Measurements from ENCODE around the gene C1QTNF9B. TPM values are rescaled to one million over a fixed set of nuclear protein-coding genes. Genes with fewer than 3 reads are reported as not detected.
"Not testable (repeated sequence)": the region's sequence is repeated elsewhere in the genome, so short reads cannot be mapped to it uniquely, and the experiment has no call there.

Gene C1QTNF9B
- total RNA-seq = not detected

- DNase-seq (ENCODE audit: low spot score in 2 of 2); ATAC-seq; H3K36me3 Mint-ChIP-seq; H3K27ac Mint-ChIP-seq; H3K9me3 Mint-ChIP-seq: not testable (repeated sequence)
Measured at GRCh38 chr13:23897452-23897919, at the start of gene C1QTNF9B. TSS of gene C1QTNF9B (minus strand) at chr13:23897502.

DNA sequence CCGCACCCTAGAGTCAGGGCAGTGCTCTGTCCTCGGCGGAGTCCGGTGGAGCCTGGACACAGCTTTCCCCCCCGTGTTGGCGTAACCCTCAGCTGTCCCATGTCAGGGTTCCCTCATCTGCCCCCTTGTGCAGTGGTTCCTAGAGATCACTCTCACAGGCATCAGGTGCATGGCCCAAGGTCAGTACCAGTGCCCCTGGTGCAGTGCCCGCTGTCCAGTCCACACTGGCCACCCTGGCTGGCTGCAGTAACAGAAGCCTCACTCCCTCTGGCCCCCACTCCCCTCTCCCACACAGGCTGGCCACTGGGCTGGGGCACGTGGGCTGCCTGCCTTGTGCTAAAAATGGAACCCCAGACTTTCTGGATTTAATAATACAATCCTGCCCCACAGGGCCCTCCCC is 49.6 kb upstream of the C1QTNF9B start:
- Mint-ChIP-seq H3K9me3 (no peaks in the 10 kb centered on the region), H3K36me3 (no peaks in the 10 kb centered on the region)
- DNase-seq (ENCODE audit: low spot score in 2 of 2) = no peak

DNA sequence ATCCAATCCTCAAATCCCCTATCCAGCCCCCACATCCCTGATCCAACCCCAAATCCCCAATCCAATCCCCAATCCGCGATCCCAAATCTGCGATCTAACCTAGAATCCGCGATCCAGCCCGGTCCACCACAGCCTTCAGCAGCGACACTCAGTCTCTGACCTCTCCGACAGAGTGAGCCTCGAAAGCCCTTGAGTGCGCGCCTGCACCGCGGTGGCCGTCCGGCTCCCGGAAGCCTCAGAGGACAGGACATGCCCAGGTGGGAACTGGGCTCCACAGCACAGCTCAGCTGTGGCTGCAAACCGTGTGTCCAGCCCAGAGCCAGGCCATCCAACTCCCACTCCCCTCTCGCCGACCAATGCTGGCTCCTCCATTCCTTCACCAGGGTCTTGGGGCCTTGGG is 48.8 kb upstream of the C1QTNF9B start:
- H3K36me3 Mint-ChIP-seq = no peaks in the 10 kb centered on the region
- ATAC-seq (no peak), DNase-seq (ENCODE audit: low spot score in 2 of 2) (no peak)
- no peak overlapping the region for H3K27ac Mint-ChIP-seq
- H3K9me3 Mint-ChIP-seq = no peaks in the 10 kb centered on the region

More for the DNA sequence above, 49.6 kb upstream of the C1QTNF9B start:
- no peak overlapping the region for H3K27ac Mint-ChIP-seq
- ATAC-seq = no peak

- H3K36me3 Mint-ChIP-seq = no peaks in the 10 kb centered on the region
- no peak overlapping the region for H3K27ac Mint-ChIP-seq
- DNase-seq (ENCODE audit: low spot score in 2 of 2) = no peak
- no peaks in the 10 kb centered on the region for H3K9me3 Mint-ChIP-seq
- ATAC-seq = no peak
Measured at GRCh38 chr13:23945612-23946011, 48.3 kb upstream of the C1QTNF9B start.

- peaks cover 4 to 5% of the 10 kb centered on the region in 2 donors for H3K36me3 Mint-ChIP-seq
Measured at GRCh38 chr13:23941211-23941610, 43.9 kb upstream of the C1QTNF9B start.

GRCh38 chr13:23939666-23940065 is 42.4 kb upstream of the C1QTNF9B start:
- not testable (repeated sequence) for ATAC-seq; H3K27ac Mint-ChIP-seq; H3K36me3 Mint-ChIP-seq; H3K9me3 Mint-ChIP-seq; DNase-seq (ENCODE audit: low spot score in 2 of 2)

More at GRCh38 chr13:23941211-23941610, 43.9 kb upstream of the C1QTNF9B start:
- DNase-seq (ENCODE audit: low spot score in 2 of 2) (no peak), ATAC-seq (no peak)
- Mint-ChIP-seq H3K27ac (no peak overlapping the region), H3K9me3 (peaks cover 0 to 5% of the 10 kb centered on the region in 2 donors)

GRCh38 chr13:23934520-23934919 is 37.2 kb upstream of the C1QTNF9B start:
- H3K36me3 Mint-ChIP-seq = peaks cover 4 to 5% of the 10 kb centered on the region in 2 donors

DNA sequence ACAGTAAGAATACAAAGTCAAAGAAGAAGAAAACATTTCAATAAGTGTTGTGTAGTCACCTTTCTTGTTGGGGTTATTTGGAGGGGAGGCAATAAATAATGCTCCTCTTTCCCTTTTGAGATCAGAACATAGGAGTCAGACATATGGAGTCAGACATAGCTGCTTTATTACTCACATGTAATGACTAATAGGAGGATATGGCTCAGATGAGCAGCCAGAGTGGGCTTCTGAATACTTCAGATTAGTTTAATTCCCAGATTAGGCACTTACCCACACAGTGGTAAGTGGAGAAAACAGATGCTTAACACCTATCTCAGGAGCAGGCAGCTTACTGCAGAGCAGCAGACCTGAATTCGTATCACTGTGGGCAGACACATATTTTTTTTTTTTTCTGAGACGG is 31.7 kb upstream of the C1QTNF9B start:
- no peaks in the 10 kb centered on the region for H3K9me3 Mint-ChIP-seq
- no peak for DNase-seq (ENCODE audit: low spot score in 2 of 2)
- H3K36me3 Mint-ChIP-seq = no peaks in the 10 kb centered on the region
- ATAC-seq = peak in 1 of 2 donors; percentile 61
- H3K27ac Mint-ChIP-seq = no peak overlapping the region

More at GRCh38 chr13:23934520-23934919, 37.2 kb upstream of the C1QTNF9B start:
- Mint-ChIP-seq H3K27ac (no peak overlapping the region), H3K9me3 (peaks cover 0 to 5% of the 10 kb centered on the region in 2 donors)
- DNase-seq (ENCODE audit: low spot score in 2 of 2) (no peak), ATAC-seq (no peak)

- Mint-ChIP-seq H3K36me3 (no peaks in the 10 kb centered on the region), H3K9me3 (no peaks in the 10 kb centered on the region), H3K27ac (no peak overlapping the region)
- ATAC-seq (no peak), DNase-seq (ENCODE audit: low spot score in 2 of 2) (no peak)
Measured at GRCh38 chr13:23923031-23923430, 25.7 kb upstream of the C1QTNF9B start.

DNA sequence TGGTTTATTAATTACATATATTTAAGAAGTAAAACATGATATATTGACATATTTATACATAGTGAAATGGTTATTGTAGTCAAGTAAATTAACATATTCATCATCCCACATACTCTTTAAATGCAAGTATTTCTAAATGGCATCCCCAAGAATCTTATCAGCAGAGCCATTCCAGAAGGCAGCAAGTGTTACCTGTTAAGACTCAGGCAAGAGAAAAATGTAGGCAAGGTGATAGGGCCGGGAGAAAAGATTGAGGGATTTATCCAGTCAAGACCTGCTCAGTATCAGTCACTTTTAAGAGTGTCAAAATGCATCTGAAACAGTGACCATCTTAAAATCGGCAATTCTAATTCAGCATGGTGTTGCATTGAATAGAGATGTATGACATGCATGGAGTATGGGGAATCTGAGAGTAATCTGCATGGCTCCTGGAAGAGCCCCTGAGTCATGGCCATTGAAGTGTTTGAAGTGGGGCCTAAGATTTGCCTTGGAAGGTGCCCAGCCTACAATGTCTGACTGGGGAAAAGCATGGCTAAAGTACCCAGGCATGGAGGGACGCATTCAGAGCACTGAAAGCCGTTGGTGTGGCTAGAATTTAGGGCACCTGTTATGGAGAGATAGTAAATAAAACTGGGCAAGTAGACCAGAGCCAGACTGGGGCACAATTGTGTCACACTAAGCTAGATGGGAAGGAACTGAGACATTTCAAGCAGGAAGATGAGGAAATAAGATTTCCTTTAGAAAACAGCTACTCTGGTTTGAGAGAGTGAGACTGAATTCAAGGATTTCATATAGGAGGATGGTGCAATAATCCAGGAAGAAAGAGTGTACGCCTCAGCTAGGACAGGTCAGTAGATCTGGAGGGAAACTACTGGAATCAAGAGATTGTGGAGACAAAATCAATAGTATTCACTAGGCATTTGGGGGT is 25.0 kb upstream of the C1QTNF9B start:
- no peak for ATAC-seq
- Mint-ChIP-seq H3K27ac (no peak overlapping the region), H3K9me3 (no peaks in the 10 kb centered on the region), H3K36me3 (no peaks in the 10 kb centered on the region)
- DNase-seq (ENCODE audit: low spot score in 2 of 2) = no peak

GRCh38 chr13:23921451-23921888 is 24.2 kb upstream of the C1QTNF9B start:
- H3K36me3 Mint-ChIP-seq = no peaks in the 10 kb centered on the region
- peak in 1 of 2 donors; percentile 46 for DNase-seq (ENCODE audit: low spot score in 2 of 2)

DNA sequence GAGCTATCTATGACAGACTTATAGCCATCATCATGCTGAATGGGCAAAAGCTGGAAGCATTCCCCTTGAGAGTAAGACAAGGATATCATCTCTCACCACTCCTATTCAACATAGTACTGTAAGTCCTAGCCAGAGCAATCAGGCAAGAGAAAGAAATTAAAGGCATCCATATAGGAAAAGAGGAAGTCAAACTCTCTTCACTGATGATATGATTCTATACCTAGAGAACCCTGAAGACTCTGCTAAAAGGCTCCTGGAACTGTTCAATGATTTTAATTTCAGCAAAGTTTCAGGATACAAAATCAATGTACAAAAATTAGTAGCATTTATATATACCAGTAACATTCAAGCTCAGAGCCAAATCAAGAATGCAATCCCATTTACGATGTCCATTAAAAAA is 21.7 kb upstream of the C1QTNF9B start:
- no peak for ATAC-seq
- H3K36me3 Mint-ChIP-seq = no peaks in the 10 kb centered on the region
- H3K27ac Mint-ChIP-seq = no peak overlapping the region
- DNase-seq (ENCODE audit: low spot score in 2 of 2) = no peak
- H3K9me3 Mint-ChIP-seq = no peaks in the 10 kb centered on the region

More at GRCh38 chr13:23921451-23921888, 24.2 kb upstream of the C1QTNF9B start:
- H3K27ac Mint-ChIP-seq = no peak overlapping the region
- ATAC-seq = peak in 1 of 2 donors; percentile 18
- H3K9me3 Mint-ChIP-seq = no peaks in the 10 kb centered on the region

GRCh38 chr13:23918208-23918607 is 20.9 kb upstream of the C1QTNF9B start:
- Mint-ChIP-seq H3K36me3 (no peaks in the 10 kb centered on the region), H3K27ac (no peak overlapping the region), H3K9me3 (no peaks in the 10 kb centered on the region)
- DNase-seq (ENCODE audit: low spot score in 2 of 2) (no peak), ATAC-seq (no peak)

- DNase-seq (ENCODE audit: low spot score in 2 of 2) = no peak
- no peaks in the 10 kb centered on the region for H3K36me3 Mint-ChIP-seq
- no peak overlapping the region for H3K27ac Mint-ChIP-seq
- H3K9me3 Mint-ChIP-seq = no peaks in the 10 kb centered on the region
- no peak for ATAC-seq
Measured at GRCh38 chr13:23915308-23915707, 18.0 kb upstream of the C1QTNF9B start.

GRCh38 chr13:23912469-23912868 is 15.2 kb upstream of the C1QTNF9B start:
- H3K9me3 Mint-ChIP-seq = no peaks in the 10 kb centered on the region
- no peak overlapping the region for H3K27ac Mint-ChIP-seq
- DNase-seq (ENCODE audit: low spot score in 2 of 2) = no peak
- ATAC-seq = no peak
- H3K36me3 Mint-ChIP-seq = no peaks in the 10 kb centered on the region

DNA sequence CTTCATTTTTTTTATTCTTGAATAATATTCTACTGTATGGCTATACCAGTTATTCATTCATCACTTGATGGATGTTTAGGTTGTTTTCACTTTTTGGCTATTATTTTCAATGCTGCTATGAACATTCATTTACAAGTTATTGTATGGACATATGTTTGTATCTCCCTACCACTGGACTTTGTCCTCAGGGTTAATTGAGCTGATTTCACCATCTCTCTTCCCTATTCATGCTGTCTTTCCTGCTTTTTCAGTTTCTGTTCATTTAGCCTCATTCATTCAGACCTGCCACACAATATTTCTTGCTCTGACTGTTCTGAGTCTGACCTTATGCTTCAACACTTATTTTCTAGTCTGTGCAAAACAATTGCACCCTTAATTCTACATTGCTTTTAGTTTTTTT is 12.3 kb upstream of the C1QTNF9B start:
- DNase-seq (ENCODE audit: low spot score in 2 of 2) (no peak), ATAC-seq (no peak)
- peaks cover 0 to 2% of the 10 kb centered on the region in 2 donors for H3K36me3 Mint-ChIP-seq
- H3K9me3 Mint-ChIP-seq = no peaks in the 10 kb centered on the region
- H3K27ac Mint-ChIP-seq = no peak overlapping the region

DNA sequence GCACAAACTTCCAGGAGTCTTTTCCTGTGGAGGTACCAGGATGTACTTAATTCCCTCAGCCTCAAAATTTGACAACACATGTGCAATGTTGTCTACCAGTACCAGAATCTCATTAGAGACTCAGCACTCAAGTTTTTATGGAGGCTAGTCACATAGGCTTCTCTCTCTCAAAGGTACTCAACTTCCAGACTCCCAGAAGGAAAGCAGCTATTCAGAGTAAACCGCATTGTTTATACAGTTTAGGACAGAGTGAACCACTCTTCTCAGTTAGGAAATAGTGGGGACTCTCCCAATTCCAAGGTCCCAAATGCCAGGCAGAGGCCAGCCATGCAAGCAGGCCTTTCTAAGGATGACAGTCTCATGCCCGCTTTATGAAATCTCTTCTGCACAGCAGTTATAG is 8.5 kb upstream of the C1QTNF9B start:
- DNase-seq (ENCODE audit: low spot score in 2 of 2) (no peak), ATAC-seq (no peak)
- no peak overlapping the region for H3K27ac Mint-ChIP-seq
- peaks cover 0 to 5% of the 10 kb centered on the region in 2 donors for H3K36me3 Mint-ChIP-seq
- H3K9me3 Mint-ChIP-seq = no peaks in the 10 kb centered on the region

GRCh38 chr13:23903906-23904280 is 6.6 kb upstream of the C1QTNF9B start:
- no peak for ATAC-seq
- Mint-ChIP-seq H3K36me3 (peaks cover 0 to 5% of the 10 kb centered on the region in 2 donors), H3K9me3 (no peaks in the 10 kb centered on the region), H3K27ac (no peak overlapping the region)
- DNase-seq (ENCODE audit: low spot score in 2 of 2) = no peak
